NCI-H2029 treated with DMSO at 0.1 percent for 48 hours (cell line): Measurements from ENCODE around the gene CMTM2.

ENCODE experiments used
- DNase-seq: peaks from one replicate; lab custom pipeline; 2025; lab: John Stamatoyannopoulos, UW

Gene CMTM2, protein sequence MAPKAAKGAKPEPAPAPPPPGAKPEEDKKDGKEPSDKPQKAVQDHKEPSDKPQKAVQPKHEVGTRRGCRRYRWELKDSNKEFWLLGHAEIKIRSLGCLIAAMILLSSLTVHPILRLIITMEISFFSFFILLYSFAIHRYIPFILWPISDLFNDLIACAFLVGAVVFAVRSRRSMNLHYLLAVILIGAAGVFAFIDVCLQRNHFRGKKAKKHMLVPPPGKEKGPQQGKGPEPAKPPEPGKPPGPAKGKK

DNA sequence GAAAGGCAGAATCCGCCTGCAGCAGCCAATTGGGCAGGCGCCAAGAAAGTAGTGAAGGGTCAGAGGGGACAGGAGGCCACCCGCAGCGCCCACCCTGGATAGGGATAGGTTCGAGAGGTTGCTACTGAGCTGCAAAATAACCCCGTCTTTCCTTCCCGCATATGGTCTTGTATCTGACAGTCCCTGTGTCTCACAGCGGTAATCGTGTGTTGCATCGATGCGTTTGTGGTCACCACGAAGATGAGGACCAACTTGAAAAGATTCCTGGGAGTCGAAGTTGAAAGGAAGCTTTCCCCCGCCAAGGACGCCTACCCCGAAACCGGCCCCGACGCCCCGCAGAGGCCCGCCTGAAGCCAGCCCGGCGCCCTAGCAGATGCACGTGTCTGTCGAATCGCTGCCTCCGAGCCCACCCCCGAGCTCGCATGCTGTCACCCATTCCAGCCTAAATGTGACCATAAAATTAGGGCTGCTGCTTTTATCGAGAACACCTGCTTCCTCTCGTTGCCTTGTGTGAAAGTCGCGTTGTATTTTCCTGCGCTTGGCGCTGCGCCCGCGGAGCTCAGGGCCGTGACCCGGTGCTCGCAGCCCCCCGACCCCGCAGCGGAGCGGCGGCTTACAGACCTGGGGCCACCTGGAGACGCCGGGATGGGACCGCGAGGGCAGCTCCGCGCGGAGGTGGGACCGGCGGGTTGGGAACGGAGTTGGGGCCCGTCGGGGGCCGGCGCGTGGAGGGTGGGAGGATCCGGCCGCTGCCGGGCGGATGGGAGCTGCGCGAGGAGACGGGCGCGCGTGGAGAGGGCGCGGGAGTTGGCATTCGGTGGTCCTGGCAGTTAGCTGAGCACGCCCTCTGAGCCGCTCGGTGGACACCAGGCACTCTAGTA, at the start of gene CMTM2:
CMTM2 (plus strand) TSS at position 813 of the 881 bp plus-strand sequence. CDS start 145 bp downstream, outside the sequence.
- no peak for DNase-seq

DNA sequence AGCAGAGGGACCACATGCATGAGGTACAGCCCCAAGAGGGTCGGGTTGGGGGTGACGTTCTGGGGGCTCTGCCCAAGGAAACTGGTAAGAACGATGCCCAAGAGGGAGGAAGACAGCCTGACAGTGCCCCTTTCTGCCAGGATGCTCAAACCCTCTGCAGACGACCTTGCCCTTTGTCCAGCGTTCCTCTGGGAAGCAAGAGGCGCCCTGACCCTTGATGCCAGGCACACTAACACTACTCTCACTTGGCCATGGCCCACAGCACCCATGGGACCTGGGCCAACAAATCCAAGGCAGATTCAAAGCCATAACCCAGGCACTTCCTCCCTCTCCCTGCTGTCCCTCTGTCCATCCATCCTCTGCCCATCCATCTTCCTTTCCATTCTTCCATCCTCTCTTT, 49.8 kb upstream of the CMTM2 start:
- no peak for DNase-seq

DNA sequence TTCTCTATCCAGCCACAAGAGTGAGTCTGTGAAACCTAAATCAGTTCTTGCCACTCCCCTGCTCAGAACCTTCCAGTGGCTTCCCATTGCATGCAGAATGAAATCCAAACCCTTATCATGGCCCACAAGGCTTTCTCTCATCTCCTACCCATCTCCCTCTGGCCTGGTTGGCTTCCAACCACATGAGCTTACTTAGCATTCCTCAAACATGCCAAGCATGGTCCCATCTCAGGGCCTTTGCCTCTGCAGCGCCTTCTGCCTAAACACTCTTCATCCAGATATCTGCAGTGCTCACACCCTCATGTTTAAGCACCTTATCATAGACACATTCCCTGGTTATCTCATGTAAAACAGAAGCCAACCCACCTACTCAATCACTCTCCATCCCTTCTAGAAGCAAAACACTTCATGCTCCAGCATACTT, 44.9 kb upstream of the CMTM2 start:
- DNase-seq: no peak

DNA sequence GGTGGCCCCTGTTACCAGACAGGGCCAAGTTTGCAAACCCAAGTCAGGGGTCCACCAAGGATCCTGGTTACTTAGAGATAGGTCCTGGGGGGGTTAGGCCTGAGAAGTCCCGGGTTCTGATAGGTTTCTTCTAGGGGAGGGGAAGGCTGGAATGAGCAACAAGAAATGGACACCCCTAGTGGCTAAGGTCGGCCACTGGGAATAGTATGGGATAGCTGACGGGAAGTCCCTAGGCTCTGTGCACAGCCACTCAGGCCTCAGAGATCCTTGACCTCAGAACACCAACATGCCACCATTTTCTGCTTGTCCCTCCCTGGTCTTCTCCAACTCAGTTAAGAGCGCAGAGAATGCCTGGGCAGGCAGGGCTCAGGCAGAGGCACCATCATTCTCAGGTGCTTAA, 42.7 kb upstream of the CMTM2 start:
- no peak for DNase-seq

DNA sequence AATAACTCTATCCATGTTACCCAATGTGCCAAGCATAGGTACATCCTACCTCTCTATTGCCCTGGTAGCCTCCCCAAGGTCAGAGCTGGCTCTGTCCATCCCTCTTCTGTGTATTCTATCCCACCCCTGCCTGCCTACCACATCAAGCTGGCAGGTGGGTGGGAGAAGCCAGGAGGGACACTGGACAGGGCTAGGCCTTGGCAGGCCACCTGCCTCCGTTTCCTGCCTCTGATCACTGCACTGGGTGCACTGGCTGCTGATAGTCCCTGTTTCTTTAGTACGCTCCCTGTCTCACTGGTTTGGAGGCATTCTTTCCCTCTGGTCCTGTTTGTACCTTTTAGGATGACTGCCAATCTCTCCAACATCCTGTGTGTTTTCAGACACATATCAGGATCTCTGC, 42.0 kb upstream of the CMTM2 start:
- no peak for DNase-seq

DNA sequence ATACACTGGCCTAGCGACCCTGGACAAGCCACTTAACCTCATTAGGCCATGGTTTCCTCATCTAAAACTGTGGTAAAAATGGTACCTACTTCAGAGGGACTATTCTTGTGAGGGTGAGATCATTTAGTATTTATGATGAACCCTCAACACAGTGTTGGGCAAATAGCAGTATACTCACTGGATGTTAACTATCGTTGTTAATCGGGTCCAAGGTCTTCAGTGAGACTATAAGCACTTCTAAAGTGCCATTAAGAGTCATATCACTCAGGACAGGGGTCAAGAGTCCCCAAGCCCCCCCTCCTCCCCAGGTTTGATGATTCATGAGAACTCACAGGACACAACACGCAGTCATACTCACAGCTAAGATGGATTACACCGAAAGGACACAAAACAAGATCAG, 40.4 kb upstream of the CMTM2 start:
- no peak for DNase-seq

DNA sequence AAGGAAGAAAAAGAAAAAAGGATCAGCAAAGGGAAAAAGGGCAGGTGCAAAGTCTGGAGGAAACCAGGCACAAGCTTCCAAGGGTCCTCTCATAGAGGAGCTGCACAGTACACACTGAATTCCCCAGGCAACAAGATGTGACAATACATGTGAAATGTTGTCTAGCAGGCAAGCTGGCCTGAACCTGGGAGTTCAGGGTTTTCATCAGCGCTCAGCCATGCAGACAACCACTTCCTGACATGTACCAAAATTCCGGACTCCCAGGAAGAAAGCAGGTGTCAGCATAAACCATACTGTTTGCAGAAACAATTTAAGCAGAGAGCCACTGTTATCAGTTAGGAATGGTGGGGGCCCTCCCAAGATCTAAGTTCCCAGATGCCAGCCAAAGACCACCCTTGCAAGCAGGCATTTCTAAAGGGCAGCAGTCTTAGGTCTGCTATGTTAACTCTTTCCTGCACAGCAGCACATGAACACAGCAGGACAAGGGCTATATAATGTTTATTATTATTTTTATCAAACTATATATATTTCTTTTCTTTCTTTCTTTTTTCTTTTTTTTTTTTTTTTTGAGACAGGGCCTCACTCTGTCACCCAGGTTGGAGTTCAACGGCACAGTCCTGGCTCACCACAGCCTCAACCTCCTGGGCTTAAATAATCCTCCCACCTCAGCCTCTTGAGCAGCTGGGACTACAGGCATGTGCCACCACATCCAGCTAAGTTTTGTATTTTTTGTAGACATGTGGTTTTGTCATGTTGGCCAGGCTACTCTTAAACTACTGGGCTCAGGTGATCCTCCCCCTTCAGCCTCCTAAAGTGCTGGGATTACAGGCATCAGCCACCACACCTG, 39.4 kb upstream of the CMTM2 start:
- no peak for DNase-seq

DNA sequence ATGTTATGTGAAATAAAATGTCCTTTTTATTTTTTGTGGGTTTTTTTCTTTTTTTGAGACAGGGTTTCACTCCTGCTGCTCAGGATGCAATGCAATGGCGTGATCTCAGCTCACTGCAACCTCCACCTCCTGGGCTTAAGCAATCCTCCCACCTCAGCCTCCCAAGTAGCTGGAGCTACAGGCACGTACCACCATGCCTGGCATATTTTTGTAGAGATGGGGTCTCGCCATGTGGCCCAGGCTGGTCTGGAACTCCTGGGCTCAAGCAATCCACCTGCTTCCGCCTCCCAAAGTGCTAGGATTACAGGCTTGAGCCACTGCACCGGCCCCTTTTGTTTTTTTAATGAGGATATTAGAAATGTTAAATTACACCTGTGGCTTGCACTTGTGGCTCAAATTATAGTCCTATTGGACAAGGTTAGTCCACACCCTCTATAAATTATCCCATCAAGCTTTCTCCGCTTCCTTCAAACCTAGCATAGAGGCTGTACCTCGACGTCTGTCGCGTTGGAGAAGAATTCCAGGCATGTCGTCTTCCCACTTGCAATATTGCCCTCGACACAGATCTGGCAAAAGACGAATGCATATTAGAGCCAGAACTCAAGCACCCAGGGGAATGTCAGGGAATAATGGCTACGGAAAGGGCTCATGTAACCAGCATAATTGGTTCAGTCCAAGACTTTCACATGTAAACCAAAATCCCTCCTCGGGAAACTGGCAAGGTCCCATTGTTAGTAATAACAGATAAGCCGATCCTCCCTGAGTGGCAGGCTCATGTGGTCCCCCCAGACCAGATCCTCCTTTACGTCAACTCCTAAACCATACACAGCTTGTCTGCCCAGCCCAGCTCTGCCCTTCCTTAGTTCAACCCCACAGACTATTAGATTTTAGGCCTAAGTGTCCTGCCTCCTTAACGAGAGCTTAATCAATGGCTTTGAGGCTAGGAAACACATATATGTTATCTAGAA, 37.6 kb upstream of the CMTM2 start:
- DNase-seq: no peak

DNA sequence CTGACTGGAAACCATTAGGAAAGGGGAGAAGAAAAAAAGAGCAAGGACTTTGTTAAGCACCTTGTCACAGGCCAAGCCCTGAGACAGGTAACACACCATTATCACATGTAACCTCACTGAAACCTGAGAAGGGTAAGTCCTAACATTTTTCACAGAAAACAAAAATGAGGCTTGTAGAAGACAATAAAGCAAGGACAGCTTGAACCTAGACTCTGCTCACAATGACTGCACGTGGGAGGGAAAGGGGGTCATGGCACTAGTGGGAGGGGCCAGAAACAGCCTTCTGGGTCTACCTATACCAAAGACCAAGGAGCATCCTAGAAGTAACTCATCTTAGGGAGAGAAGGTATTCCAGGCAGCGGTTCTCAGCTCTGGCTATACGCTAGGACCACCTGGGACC, 36.9 kb upstream of the CMTM2 start:
- DNase-seq: no peak

DNA sequence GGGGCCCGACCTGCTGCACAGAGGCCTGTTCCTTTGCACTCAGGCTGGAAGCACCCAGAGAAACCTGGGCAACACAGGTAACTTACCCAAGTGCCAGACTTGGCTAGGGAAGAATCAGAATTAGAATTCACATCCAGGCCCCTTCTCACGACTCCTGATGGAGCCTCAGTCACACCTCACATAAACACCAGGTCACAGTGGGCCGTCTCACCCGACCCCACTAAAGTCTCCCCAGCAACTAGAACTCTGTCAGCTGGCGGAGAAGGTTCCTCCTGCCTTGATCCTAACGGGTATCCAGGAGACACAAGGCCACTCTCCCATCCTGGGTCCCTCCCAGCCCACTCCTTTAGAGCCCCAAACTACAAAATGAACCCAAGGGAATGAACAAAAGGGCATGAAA, 35.7 kb upstream of the CMTM2 start:
- DNase-seq: no peak

DNA sequence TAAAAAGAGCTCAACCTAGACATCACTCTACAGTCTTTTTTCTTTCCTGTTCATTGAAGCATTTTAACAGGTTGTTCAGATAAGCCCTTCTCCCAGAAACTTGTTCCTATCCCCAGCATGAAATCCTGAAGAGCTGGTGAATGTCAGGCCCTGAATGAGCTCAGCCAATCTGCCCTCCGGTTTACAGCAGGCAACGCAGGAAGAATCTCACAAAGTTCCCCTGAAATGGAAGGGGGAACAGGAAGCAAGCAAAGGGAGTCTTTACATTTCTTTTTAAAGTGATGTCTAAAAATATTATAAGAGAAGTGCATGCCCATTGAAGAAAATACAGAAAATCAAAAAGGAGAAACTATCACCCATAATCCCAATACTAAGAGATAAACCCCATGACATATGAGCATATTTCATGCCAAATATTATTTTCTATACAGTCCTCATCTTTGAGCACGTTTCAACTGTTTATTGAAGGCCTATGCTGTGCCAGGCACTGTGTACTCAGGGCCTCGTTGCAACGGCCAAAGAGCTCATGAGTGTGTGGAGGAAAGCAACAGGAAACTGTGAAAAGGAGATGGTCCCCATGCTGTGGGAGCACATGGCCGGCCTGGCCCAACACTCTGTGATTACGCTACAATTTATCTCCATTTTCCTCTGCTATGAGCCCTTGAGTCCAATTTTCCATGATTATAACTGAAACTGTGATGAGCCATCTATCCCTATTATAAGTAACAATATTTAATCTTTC, 35.1 kb upstream of the CMTM2 start:
- DNase-seq: no peak

DNA sequence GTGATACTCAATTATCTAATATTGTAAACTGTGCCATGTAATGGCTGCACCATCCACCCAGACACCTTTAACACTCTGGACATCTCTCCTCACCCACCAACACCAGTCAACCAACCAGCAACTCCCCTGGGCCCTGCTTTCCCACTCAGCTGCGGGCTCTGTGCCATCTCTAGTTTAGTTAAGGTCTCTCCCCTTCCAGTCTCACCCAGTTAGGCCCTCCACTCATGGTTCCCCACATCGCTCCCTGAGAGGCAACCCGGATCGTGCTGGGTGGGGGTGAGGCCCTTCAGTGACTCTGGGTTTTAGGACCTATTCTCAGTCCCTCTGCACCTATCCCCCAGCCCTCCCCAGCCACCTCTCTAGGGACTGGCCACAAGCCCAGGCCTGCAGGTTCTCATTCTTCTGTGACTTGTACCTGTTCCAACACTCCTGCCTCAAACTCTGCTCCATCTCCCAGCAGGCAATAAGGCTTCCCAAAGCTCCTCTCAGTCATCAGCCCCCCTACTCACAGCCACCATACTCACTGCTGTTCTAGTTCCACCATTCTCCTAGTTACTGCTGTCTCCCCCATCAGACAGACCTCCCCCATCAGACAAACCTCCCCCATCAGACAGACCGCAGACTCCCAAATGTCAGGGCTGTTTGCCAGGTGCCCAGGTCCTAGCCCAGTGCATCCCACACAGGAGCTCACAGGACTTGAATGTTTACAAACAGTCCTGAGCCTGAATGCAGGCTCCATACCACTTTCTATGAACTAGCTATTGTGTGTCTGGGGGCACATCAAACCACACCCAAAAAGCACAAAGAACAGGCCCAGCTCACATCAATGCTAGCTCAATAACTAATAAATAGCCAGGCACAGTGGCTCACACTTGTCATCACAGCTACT, 31.9 kb upstream of the CMTM2 start:
- DNase-seq: no peak

DNA sequence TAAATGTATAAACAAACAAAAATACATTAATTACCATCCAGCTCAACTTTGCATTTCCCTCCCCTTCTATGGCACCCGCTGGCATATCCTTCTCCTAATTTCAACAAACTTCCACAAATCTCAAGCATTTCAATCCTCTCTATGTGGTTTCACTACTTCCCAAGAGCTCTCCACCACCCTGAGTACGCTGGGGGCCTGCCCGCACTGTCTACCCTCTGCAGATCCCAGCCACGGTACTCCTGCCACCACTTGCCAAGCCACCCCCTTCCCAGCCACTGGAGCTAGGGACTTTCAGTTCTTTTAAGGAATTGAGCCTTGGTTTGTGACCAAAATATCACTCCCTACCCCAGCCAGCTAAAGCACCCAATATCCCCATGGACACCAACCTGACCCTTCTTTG, 31.2 kb upstream of the CMTM2 start:
- DNase-seq: no peak

DNA sequence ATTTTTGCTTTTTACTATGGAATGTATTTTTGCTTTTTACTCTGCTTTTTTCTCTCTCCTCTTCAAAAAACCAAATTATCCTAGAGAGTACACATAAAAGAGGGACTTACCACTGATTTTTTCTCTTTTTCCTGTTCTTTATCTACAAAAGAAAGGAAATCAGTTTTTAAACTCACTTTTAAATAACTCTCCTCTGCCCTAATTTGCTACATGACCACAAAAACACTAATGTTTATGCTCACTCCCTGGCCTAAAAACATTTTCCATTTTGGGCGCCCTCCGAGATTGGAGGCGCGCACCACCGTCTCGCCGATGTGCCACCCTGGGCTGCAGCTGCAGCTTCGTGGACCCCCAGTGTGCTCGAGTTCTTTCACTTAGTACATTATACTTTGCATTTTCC, 30.4 kb upstream of the CMTM2 start:
- DNase-seq: no peak

DNA sequence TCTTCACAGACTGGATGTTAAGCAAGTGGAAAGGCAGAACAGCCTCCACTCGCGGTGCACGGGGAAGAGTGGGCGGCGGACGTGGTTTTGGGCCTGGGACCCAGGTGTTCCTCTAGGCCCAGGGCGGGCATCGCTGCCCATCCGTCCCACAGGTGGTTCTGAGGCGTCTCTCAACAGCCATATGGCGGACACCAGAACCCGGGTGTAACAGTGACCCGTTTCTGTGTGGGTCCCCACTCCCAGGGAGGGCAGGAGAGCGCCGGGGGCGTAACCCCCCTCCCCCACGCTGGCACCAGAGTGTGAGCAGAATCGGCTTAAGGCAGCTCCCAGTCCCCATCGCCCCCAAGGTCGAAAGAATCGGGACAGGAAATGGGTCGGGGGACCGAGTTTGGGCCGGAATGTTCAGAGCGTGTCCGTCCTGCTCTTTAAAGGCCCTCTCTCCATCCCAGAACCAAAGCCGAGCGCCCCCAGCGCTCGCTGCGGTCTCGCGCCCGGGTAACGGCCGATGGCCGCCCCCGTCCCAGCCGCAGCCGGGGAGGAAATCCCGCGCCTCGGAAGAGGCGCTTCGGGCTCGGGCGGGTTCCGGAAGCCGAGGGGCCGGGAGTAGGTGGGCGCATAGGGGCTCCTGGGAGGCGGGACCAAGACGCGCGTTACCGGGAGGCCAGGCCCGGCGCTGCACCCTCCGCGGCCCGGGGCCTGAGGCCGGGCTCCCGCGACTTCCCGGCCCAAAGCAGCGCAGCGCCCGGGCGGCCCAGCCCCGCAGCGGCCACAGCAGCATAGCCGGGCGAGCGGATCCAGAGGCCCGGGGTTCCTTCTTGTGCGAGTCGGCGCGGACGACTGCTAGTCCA, 29.8 kb upstream of the CMTM2 start, which contains the start of gene TK2:
TK2 (minus strand) TSS at position 839 of the 848 bp plus-strand sequence; CDS start at position 778, 61 bp downstream.
- no peak for DNase-seq

DNA sequence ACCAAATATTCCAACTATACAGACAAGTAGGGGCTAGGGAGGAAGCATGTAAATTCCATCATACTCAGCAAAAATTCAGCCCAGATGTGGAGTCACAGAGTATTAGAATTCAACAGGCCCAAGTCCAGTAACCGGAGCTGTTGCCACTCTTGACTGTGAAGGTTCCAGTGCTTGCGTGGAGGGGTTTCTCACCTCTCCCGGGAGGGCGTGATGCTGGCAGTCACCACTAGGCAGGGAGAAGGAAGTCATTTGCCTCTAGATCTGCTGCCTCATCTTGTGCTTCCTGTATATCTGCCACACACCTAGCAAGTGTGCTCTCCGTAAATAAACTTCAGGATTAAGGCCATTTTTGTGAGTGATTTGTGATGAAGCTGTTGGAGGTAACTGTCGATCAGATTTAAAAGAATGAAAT, 27.9 kb upstream of the CMTM2 start:
- peak; percentile 9 for DNase-seq

DNA sequence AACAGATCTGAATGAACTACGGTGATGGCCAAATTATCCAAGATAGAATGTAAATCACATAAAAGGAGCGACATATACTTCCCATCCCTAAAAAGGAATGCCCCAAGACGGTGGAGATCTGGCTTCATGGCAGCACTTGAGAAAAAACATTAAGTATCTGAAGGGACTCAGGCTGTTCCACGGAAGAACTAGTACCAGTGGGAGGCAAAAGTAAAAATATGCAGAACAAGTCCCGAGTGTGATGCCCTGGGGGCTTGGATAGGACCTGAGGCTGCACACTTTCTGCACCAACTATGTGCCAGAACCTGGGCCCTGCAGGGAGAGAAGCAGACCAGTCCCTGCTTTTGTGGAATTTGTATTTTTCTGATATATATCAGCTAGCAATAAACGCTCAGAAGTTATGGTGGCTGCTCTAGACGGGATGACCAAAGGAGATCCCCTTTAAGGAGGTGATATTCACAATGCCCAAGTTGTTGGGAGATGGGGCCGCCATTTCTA, 27.4 kb upstream of the CMTM2 start:
- DNase-seq: no peak
